Measurements from ENCODE around the gene CD22. TPM values are rescaled to one million over a fixed set of nuclear protein-coding genes. Genes with fewer than 3 reads are reported as not detected.
A peak's percentile ranks its signal among the peaks of the same experiment; 100 is the strongest.
"Not testable (repeated sequence)": the region's sequence is repeated elsewhere in the genome, so short reads cannot be mapped to it uniquely, and the experiment has no call there.

Gene CD22
- total RNA-seq, result 3.4 and 4.1 TPM in 2 replicates

DNA sequence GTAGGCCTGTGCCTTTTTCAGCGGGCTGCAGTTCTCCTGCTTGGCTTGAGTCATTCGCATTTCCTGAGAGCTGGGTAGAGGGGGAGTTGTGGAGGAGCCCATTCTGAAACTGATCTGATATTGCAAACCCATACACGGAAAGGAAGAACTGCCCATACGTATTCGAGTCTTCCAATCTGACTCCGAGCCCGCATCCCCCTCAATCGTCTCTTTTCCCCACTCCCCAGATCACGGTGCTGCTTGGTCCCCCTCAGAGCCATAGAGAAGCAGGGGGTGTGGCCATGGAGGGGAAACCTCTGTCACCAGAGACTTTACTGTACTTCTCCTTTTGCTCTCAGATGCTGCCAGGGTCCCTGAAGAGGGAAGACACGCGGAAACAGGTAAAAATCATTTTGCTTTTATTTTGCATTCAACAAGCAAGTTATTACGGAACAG is at the start of gene CD22:
CD22 (plus strand) TSS at position 337 of the 435 bp plus-strand sequence. CDS start 2,854 bp downstream, outside the sequence.
- H3K4me1 Mint-ChIP-seq, result peaks cover 23% of the 10 kb centered on the region
- H3K27me3 Mint-ChIP-seq, result peaks cover 10% of the 10 kb centered on the region
- no peaks in the 10 kb centered on the region for H3K9me3 Mint-ChIP-seq
- H3K4me3 Mint-ChIP-seq, result peak within 1 kb of the TSS; percentile 29
- intact Hi-C loops (cut with micrococcal nuclease), result no loop called here
- H3K36me3 Mint-ChIP-seq (ENCODE audit: low read depth), result no peaks in the 10 kb centered on the region
- no peak for DNase-seq
- peak within 1 kb of the TSS; percentile 31 for H3K27ac Mint-ChIP-seq

DNA sequence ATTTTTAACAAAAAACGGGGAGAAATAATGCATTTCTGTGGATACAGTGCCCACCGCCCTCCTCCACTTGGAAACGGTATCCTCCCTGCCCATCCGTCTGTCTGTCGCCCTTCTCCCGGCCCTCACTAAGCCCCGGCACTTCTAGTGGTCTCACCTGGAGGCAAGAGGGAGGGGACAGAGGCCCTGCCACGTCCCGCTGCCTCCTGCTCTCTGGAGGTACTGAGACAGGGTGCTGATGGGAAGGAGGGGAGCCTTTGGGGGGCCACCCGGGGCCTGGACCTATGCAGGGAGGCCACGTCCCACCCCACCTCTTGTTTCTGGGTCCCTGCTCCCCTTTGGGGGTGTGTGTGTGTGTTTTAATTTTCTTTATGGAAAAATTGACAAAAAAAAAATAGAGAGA is 49.6 kb upstream of the CD22 start:
- intact Hi-C loops (cut with micrococcal nuclease), result no loop called here
- no peaks in the 10 kb centered on the region for H3K9me3 Mint-ChIP-seq
- no peak overlapping the region for H3K4me3 Mint-ChIP-seq
- H3K27ac Mint-ChIP-seq, result no peak overlapping the region
- peaks cover 15% of the 10 kb centered on the region for H3K27me3 Mint-ChIP-seq
- DNase-seq, result no peak
- H3K4me1 Mint-ChIP-seq, result no peaks in the 10 kb centered on the region
- peaks cover 26% of the 10 kb centered on the region for H3K36me3 Mint-ChIP-seq (ENCODE audit: low read depth)

DNA sequence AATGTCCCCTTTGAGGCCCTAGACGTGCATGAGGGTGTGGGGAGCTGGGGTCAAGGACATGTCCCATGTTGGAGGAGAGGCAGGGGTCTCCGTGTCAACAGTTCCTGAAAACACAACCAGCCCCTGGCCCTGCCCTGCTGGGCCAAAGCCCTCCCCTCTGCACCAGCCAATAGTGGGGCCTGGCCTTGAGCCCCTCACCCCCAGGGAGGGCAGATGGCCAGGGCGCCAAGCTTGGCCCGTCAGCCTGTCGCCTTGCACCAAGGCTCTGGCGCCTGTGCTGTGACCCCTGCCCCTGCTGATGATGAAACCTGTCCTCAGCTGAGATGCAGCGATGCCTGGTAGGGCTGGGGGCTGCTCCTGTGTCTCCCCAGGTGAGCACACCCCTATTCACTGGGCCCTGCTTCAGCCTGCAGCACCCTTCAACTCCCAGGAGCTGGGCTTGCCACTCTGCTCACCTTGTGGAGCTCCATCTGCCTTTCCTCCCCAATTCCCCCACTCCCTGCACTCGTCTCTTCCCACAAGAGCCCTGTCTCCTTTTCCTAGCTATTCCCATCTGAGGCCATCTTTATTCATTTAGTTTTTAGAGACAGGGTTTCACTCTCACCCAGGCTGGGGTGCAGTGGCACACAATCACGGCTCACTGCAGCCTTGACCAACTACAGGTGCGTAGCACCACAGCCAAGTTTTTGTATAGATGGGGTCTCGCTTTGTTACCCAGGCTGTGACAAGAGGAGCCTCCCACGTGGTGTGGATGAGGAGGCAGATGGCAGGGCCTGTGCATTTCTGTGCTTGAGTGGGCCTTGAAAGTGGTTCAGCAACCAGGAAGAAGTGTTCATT is 48.8 kb upstream of the CD22 start:
- intact Hi-C loops (cut with micrococcal nuclease), result no loop called here
- no peaks in the 10 kb centered on the region for H3K9me3 Mint-ChIP-seq
- no peak overlapping the region for H3K27ac Mint-ChIP-seq
- H3K4me3 Mint-ChIP-seq, result no peak overlapping the region
- no peaks in the 10 kb centered on the region for H3K4me1 Mint-ChIP-seq
- DNase-seq, result no peak
- H3K36me3 Mint-ChIP-seq (ENCODE audit: low read depth), result peaks cover 18% of the 10 kb centered on the region
- peaks cover 18% of the 10 kb centered on the region for H3K27me3 Mint-ChIP-seq

DNA sequence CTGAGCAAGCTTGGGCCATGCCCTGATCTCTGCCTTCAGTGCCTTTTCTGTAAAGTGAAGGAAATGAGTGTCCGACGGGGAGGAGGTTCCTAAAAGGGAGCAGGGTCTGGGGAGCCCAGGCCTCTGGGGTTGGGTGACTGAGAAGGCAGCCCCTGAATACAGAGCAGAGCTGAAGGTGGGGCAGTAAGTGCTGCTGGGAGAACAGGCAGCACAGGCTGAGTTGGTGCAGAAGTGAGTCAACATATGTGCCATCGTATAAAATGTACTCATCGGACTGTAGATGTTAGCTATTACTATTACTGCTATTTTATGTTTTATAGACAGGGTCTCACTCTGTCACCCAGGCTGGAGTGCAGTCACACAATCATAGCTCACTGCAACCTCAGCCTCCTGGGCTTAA is 47.7 kb upstream of the CD22 start:
- H3K36me3 Mint-ChIP-seq (ENCODE audit: low read depth), result peaks cover 9% of the 10 kb centered on the region
- H3K9me3 Mint-ChIP-seq, result no peaks in the 10 kb centered on the region
- DNase-seq, result no peak
- H3K27ac Mint-ChIP-seq, result no peak overlapping the region
- H3K4me3 Mint-ChIP-seq, result no peak overlapping the region
- intact Hi-C loops (cut with micrococcal nuclease), result no loop called here
- H3K27me3 Mint-ChIP-seq, result peaks cover 18% of the 10 kb centered on the region
- H3K4me1 Mint-ChIP-seq, result no peaks in the 10 kb centered on the region

DNA sequence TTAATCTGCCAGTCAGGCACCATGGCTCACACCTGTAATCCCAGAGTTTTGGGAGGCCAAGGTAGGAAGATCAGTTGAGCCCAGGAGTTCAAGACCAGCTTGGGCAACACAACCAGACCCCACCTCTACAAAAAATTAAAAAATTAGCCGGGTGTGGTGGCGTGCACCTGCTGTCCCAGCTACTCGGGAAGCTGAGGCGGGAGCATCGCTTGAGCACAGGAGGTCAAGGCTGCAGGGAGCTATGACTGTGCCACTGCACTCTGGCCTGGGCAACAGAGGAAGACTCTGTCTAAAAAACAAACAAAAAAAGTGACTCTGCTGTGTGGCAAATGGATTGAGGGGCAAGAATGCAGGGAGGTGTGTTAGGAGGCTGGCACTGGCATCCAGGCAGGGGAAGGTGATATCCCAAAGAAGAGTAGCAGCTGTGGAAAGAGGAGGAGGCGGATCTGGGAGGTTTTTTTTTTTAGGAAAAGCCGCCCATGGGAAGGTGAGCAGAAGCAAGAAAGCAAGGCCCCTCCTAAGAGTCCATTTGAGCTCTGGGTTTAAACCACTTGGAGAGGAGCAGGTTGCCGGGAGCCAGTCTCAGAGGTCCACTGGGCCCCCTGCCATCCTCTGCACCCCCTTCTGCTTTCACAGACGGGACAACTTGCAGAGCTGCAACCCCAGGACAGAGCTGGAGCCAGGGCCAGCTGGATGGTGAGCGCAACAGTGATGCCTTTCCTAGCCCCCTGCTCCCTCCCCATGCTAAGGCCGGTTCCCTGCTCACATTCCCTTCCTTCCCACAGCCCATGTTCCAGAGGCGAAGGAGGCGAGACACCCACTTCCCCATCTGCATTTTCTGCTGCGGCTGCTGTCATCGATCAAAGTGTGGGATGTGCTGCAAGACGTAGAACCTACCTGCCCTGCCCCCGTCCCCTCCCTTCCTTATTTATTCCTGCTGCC is 44.6 kb upstream of the CD22 start:
- H3K27ac Mint-ChIP-seq, result peak overlapping the region; percentile 23
- H3K27me3 Mint-ChIP-seq, result peaks cover 18% of the 10 kb centered on the region
- no peaks in the 10 kb centered on the region for H3K4me1 Mint-ChIP-seq
- intact Hi-C loops (cut with micrococcal nuclease), result no loop called here
- no peak for DNase-seq
- no peak overlapping the region for H3K4me3 Mint-ChIP-seq
- no peaks in the 10 kb centered on the region for H3K9me3 Mint-ChIP-seq
- no peaks in the 10 kb centered on the region for H3K36me3 Mint-ChIP-seq (ENCODE audit: low read depth)

DNA sequence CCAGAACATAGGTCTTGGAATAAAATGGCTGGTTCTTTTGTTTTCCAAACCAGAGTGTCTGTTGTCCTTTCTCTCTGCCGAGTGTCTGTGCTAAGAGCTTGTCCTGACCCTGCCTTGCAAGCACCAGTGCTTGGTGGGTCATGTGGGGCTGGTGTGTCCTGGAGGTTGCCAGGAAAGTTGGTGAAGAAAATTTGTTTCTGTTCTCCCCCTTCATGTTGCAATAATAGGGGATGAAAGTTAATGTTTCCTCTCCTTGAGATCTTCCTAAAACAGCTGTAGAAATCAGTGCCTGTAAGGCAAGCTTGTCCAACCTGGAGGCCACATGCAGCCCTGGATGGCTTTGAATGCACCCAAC is 43.9 kb upstream of the CD22 start:
- Mint-ChIP-seq H3K27ac (no peak overlapping the region), H3K36me3 (ENCODE audit: low read depth) (no peaks in the 10 kb centered on the region), H3K9me3 (no peaks in the 10 kb centered on the region), H3K4me3 (no peak overlapping the region), H3K4me1 (no peaks in the 10 kb centered on the region), H3K27me3 (peaks cover 18% of the 10 kb centered on the region)
- no peak for DNase-seq
- intact Hi-C loops (cut with micrococcal nuclease), result no loop called here

DNA sequence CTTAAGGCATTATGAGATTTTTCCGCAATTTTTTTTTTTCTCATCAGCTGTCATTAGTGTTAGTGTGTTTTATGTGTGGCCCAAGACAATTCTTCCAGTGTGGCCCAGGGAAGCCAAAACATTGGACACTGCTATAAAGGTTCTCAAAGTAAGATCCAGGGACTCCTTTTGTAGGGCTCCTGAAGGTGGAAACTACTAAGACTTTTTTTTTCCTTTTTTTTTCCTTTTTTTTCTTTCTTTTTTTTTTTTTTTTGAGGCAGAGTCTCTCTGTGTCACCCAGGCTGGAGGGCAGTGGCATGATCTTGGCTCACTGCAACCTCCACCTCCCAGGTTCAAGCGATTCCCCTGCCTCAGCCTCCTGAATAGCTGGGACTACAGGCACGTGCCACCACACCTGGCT is 43.5 kb upstream of the CD22 start:
- H3K27ac Mint-ChIP-seq; DNase-seq; H3K9me3 Mint-ChIP-seq; H3K36me3 Mint-ChIP-seq (ENCODE audit: low read depth); H3K4me3 Mint-ChIP-seq; intact Hi-C loops (cut with micrococcal nuclease); H3K4me1 Mint-ChIP-seq: not testable (repeated sequence)
- H3K27me3 Mint-ChIP-seq, result peaks cover 18% of the 10 kb centered on the region

DNA sequence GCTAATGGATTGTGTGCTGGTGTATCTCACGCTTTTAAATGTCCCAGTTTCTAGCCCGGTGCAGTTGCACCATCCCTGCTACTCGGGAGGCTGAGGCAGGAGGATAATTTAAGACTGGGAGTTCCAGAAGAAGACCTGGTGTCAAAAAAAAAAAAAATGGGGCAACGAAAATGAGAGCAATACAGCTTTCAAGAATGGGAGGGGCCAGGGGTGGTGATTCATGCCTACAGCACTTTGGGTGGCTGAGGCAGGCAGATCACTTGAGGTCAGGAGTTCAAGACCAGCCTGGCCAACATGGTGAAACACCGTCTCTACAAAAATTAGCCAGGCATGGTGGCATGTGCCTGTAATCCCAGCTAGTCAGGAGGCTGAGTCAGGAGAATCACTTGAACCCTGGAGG is 42.9 kb upstream of the CD22 start:
- H3K4me3 Mint-ChIP-seq; H3K9me3 Mint-ChIP-seq; H3K4me1 Mint-ChIP-seq; intact Hi-C loops (cut with micrococcal nuclease); H3K36me3 Mint-ChIP-seq (ENCODE audit: low read depth); H3K27ac Mint-ChIP-seq; DNase-seq: not testable (repeated sequence)
- H3K27me3 Mint-ChIP-seq, result peaks cover 18% of the 10 kb centered on the region

DNA sequence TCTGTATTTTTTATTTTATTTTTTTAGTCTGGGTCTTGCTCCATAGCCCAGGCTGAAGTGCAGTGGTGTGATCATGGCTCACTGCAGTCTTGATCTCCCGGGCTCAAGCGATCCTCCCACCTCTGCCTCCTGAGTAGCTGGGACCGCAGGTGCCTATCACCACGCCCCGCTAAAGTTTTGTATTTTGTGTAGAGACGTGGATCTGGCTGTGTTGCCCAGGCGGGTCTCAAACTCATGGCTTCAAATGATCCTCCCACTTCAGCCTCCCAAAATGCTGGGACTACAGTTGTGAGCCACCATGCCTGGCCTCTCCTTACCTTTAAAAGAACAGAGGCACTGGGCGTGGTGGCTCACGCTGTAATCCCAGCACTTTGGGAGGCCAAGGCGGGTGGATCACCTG is 41.3 kb upstream of the CD22 start:
- H3K36me3 Mint-ChIP-seq (ENCODE audit: low read depth), result no peaks in the 10 kb centered on the region
- H3K27me3 Mint-ChIP-seq, result peaks cover 14% of the 10 kb centered on the region
- H3K4me1 Mint-ChIP-seq, result no peaks in the 10 kb centered on the region
- H3K27ac Mint-ChIP-seq, result no peak overlapping the region
- no peaks in the 10 kb centered on the region for H3K9me3 Mint-ChIP-seq
- intact Hi-C loops (cut with micrococcal nuclease), result no loop called here
- H3K4me3 Mint-ChIP-seq, result no peak overlapping the region
- no peak for DNase-seq

DNA sequence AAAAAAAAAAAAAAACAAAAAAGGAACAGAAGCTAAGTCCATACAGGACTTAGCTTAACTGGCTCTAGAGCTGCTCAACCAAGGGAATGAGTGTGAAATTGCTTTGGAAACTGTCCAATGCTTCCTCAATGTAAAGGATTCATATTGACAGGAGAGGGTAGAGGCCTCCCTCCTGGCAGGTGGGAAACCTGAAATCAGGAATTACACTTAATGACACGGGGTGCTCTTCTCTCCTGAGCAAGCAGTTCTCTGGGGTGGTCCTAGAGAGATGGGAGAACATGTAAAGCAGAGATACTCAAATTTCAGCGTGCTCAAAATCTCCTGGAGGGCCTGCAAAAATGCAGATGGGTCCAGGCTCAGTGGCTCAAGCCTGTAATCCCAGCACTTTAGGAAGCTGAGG is 40.7 kb upstream of the CD22 start:
- peaks cover 8% of the 10 kb centered on the region for H3K27me3 Mint-ChIP-seq
- intact Hi-C loops (cut with micrococcal nuclease), result no loop called here
- no peaks in the 10 kb centered on the region for H3K4me1 Mint-ChIP-seq
- no peak overlapping the region for H3K27ac Mint-ChIP-seq
- H3K36me3 Mint-ChIP-seq (ENCODE audit: low read depth), result no peaks in the 10 kb centered on the region
- no peak overlapping the region for H3K4me3 Mint-ChIP-seq
- no peak for DNase-seq
- H3K9me3 Mint-ChIP-seq, result no peaks in the 10 kb centered on the region

DNA sequence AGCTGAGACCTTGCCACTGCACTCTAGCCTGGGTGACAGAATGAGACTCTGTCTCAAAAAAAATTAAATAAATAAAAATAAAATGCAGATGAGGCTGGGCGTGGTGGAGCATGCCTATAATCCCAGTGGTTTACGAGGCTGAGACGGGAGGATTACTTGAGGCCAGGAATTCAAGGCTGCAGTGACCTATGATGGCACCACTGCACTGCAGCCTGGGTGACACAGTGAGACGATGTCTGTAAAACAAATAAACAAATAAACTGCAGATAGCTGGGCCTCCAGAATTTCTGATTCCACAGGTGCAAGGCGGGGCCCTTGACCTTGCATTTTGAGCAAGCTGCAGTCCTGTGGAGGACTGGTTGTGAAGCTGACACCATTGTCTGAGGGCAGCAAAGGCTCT is 40.1 kb upstream of the CD22 start:
- Mint-ChIP-seq H3K36me3 (ENCODE audit: low read depth) (no peaks in the 10 kb centered on the region), H3K4me3 (no peak overlapping the region), H3K4me1 (no peaks in the 10 kb centered on the region), H3K27ac (no peak overlapping the region), H3K27me3 (peaks cover 6% of the 10 kb centered on the region), H3K9me3 (no peaks in the 10 kb centered on the region)
- intact Hi-C loops (cut with micrococcal nuclease), result no loop called here
- DNase-seq, result no peak

DNA sequence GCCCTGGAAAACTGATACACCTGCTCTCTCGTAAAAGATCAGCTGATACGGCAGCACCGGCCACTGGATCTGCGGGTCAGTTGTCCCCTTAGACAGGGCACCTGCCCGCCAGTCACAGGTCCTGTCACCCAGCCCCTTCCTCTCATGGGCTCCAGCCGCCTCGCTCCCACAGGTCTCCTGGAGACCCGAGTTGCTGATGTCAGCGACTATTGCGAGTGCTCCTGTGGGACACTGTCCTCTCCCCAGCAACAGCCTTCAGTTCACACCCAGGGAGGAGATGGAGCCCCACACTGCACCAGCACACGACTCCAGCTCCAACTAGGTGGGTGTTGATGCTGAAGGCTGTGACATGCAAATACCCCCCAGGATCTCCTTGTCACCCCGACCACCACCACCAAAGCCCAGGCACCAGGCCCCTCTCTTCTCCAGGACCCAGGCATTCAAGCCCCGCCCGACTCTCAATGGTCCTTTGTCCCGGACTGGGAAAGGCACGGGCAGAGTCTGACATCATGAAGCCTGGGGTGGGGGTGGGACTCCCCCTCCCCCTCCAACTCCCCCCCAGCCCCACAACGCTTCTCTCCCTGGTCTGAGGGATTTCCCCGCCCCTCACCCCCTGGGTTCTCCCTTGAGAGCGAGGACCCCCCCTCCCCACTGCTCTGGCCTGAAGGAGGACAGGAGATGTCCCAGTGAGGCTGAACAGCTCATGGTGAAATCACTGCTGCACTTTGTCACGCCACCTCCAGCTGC is 38.4 kb upstream of the CD22 start:
- intact Hi-C loops (cut with micrococcal nuclease), result no loop called here
- Mint-ChIP-seq H3K4me1 (no peaks in the 10 kb centered on the region), H3K27ac (no peak overlapping the region), H3K27me3 (peaks cover 4% of the 10 kb centered on the region), H3K36me3 (ENCODE audit: low read depth) (no peaks in the 10 kb centered on the region), H3K9me3 (no peaks in the 10 kb centered on the region), H3K4me3 (no peak overlapping the region)
- no peak for DNase-seq

DNA sequence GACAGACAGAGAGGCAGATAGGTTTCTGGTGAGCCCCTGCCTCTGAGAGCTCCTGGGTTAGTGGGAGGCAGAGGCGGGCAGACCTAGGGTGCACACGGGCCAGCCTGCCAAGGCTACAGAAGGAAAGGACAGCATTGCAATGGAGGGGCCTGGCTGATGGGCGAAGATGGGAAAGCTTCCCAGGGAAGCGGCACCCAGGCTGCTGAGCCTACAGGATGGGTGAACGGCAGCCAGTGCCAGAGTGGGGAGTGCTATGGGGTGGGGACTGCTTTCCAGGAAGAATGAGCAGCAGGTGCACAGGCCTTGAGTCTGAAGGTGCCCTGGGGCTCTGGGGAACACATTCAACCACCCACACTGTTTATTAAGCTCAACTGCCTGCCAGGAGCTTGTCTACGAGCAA is 37.7 kb upstream of the CD22 start:
- Mint-ChIP-seq H3K9me3 (no peaks in the 10 kb centered on the region), H3K36me3 (ENCODE audit: low read depth) (no peaks in the 10 kb centered on the region), H3K27ac (no peak overlapping the region), H3K4me3 (no peak overlapping the region), H3K4me1 (peaks cover 7% of the 10 kb centered on the region), H3K27me3 (peaks cover 4% of the 10 kb centered on the region)
- no peak for DNase-seq
- intact Hi-C loops (cut with micrococcal nuclease), result no loop called here

DNA sequence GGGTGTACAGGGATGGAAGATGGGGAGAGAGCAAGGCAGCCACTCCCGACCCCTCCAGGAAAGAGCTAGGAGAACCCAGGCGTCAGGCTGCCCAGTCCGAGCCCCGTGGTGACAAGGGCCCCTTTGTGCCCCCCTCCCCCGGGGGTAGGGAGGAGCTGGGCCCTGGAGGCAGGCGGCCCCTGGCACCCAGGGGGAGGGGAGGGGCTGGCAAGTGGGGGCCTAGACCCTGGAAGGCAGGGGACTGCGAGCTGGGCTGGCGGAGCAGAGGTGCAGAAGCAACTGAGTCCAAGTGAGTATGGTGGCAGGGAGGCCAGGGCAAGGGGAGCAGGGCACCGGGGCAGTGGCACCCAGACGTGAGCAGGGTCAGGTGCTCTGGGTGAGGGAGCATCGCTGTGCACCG is 37.1 kb upstream of the CD22 start, which contains the start of gene MAG:
MAG (plus strand) TSS at position 246 of the 400 bp plus-strand sequence. CDS start 3,248 bp downstream, outside the sequence.
- H3K4me1 Mint-ChIP-seq, result peaks cover 7% of the 10 kb centered on the region
- intact Hi-C loops (cut with micrococcal nuclease), result no loop called here
- DNase-seq, result no peak
- H3K36me3 Mint-ChIP-seq (ENCODE audit: low read depth), result no peaks in the 10 kb centered on the region
- H3K4me3 Mint-ChIP-seq, result no peak within 1 kb of the TSS
- peaks cover 4% of the 10 kb centered on the region for H3K27me3 Mint-ChIP-seq
- no peak within 1 kb of the TSS for H3K27ac Mint-ChIP-seq
- H3K9me3 Mint-ChIP-seq, result no peaks in the 10 kb centered on the region
